ENCODE results near the gene GPATCH2L.

GPATCH2L gene

GRCh38 chr14:76143642-76144041, 8.1 kb upstream of the GPATCH2L start:
- TF ChIP-seq, protein P1, sequence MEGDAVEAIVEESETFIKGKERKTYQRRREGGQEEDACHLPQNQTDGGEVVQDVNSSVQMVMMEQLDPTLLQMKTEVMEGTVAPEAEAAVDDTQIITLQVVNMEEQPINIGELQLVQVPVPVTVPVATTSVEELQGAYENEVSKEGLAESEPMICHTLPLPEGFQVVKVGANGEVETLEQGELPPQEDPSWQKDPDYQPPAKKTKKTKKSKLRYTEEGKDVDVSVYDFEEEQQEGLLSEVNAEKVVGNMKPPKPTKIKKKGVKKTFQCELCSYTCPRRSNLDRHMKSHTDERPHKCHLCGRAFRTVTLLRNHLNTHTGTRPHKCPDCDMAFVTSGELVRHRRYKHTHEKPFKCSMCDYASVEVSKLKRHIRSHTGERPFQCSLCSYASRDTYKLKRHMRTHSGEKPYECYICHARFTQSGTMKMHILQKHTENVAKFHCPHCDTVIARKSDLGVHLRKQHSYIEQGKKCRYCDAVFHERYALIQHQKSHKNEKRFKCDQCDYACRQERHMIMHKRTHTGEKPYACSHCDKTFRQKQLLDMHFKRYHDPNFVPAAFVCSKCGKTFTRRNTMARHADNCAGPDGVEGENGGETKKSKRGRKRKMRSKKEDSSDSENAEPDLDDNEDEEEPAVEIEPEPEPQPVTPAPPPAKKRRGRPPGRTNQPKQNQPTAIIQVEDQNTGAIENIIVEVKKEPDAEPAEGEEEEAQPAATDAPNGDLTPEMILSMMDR (IDR thresholded peaks at IDR 0.05; ENCODE audit: insufficient read depth, low read length): no peak
- TF ChIP-seq GABPA (IDR thresholded peaks at IDR 0.05; ENCODE audit: low read depth) (no peak), POLR2AphosphoS5 (IDR thresholded peaks at IDR 0.05; ENCODE audit: low read depth) (no peak), SPI1 (IDR thresholded peaks at IDR 0.05; ENCODE audit: borderline replicate concordance, low read depth) (no peak)
- TF ChIP-seq, protein P2, sequence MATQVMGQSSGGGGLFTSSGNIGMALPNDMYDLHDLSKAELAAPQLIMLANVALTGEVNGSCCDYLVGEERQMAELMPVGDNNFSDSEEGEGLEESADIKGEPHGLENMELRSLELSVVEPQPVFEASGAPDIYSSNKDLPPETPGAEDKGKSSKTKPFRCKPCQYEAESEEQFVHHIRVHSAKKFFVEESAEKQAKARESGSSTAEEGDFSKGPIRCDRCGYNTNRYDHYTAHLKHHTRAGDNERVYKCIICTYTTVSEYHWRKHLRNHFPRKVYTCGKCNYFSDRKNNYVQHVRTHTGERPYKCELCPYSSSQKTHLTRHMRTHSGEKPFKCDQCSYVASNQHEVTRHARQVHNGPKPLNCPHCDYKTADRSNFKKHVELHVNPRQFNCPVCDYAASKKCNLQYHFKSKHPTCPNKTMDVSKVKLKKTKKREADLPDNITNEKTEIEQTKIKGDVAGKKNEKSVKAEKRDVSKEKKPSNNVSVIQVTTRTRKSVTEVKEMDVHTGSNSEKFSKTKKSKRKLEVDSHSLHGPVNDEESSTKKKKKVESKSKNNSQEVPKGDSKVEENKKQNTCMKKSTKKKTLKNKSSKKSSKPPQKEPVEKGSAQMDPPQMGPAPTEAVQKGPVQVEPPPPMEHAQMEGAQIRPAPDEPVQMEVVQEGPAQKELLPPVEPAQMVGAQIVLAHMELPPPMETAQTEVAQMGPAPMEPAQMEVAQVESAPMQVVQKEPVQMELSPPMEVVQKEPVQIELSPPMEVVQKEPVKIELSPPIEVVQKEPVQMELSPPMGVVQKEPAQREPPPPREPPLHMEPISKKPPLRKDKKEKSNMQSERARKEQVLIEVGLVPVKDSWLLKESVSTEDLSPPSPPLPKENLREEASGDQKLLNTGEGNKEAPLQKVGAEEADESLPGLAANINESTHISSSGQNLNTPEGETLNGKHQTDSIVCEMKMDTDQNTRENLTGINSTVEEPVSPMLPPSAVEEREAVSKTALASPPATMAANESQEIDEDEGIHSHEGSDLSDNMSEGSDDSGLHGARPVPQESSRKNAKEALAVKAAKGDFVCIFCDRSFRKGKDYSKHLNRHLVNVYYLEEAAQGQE (IDR thresholded peaks at IDR 0.05; ENCODE audit: insufficient replicate concordance, low read depth): no peak
- no peak for DNase-seq (ENCODE audit: low read depth in 1 of 2, low spot score in 1 of 2)
- Histone ChIP-seq H3K27me3 (ENCODE audit: insufficient read depth, poor library complexity, severe bottlenecking) (peaks cover 8% of the 10 kb centered on the region), H3K27ac (replicated peaks) (no peak overlapping the region), H3K4me3 (replicated peaks; ENCODE audit: insufficient read depth, low read length) (no peak overlapping the region)

DNA sequence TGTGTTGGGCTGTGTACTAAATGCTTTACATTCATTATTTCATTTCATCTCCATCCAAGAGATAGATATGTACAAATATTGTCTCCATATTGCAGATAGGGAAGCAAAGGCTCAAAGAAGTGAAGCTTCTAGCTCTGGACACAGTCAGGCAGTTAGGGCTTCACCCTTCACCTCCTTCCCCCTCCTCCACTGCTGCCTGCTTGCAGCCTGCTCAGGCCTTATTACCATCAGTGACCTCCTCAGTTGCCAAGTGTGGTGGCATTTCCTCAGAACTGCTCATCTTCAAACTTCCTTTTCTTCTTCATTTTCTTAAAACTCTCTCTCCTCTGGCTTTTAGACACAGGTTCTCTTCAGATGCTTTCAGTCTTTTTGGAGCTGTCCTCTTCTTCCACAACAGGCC, 4.7 kb upstream of the GPATCH2L start:
- H3K4me3 ChIP-seq (replicated peaks; ENCODE audit: insufficient read depth, low read length): no peak overlapping the region
- TF ChIP-seq, protein P1 (IDR thresholded peaks at IDR 0.05; ENCODE audit: insufficient read depth, low read length): no peak
- TF ChIP-seq GABPA (IDR thresholded peaks at IDR 0.05; ENCODE audit: low read depth): no peak
- no peak for TF ChIP-seq POLR2AphosphoS5 (IDR thresholded peaks at IDR 0.05; ENCODE audit: low read depth)
- TF ChIP-seq, protein P2 (IDR thresholded peaks at IDR 0.05; ENCODE audit: insufficient replicate concordance, low read depth): no peak
- TF ChIP-seq SPI1 (IDR thresholded peaks at IDR 0.05; ENCODE audit: borderline replicate concordance, low read depth): no peak
- H3K27ac ChIP-seq (replicated peaks): no peak overlapping the region
- H3K27me3 ChIP-seq (ENCODE audit: insufficient read depth, poor library complexity, severe bottlenecking): no peaks in the 10 kb centered on the region
- DNase-seq (ENCODE audit: low read depth in 1 of 2, low spot score in 1 of 2): peak in 1 of 2 experiments; percentile 1

DNA sequence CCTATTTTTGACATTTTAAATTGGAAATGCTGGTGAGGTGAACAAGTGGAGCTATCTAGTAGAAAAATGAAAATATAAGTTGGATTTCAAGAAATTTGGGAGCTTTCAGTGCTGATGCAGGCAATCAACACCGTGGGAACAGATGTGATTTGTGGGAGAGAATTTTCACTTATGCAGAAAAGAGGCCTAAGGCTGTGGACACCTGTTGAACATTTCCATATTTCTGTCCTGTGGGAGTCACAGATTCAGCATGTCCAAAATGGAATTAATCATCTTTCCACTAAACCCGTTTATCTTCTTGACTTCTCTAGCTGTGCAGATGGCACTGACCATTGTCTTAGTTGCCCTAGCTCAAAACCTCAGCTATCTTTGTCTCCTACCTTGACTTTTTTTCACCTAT, 2.5 kb upstream of the GPATCH2L start:
- no peak for DNase-seq (ENCODE audit: low read depth in 1 of 2, low spot score in 1 of 2)
- no peak for TF ChIP-seq GABPA (IDR thresholded peaks at IDR 0.05; ENCODE audit: low read depth)
- TF ChIP-seq SPI1 (IDR thresholded peaks at IDR 0.05; ENCODE audit: borderline replicate concordance, low read depth): no peak
- TF ChIP-seq, protein P1 (IDR thresholded peaks at IDR 0.05; ENCODE audit: insufficient read depth, low read length): no peak
- TF ChIP-seq, protein P2 (IDR thresholded peaks at IDR 0.05; ENCODE audit: insufficient replicate concordance, low read depth): no peak
- no peak for TF ChIP-seq POLR2AphosphoS5 (IDR thresholded peaks at IDR 0.05; ENCODE audit: low read depth)
- H3K27me3 ChIP-seq (ENCODE audit: insufficient read depth, poor library complexity, severe bottlenecking): no peaks in the 10 kb centered on the region
- no peak overlapping the region for H3K4me3 ChIP-seq (replicated peaks; ENCODE audit: insufficient read depth, low read length)
- no peak overlapping the region for H3K27ac ChIP-seq (replicated peaks)
